ENCODE measurements around the gene CDH4.
"Not testable (repeated sequence)": the region's sequence is repeated elsewhere in the genome, so short reads cannot be mapped to it uniquely, and the experiment has no call there.

Gene CDH4

DNA sequence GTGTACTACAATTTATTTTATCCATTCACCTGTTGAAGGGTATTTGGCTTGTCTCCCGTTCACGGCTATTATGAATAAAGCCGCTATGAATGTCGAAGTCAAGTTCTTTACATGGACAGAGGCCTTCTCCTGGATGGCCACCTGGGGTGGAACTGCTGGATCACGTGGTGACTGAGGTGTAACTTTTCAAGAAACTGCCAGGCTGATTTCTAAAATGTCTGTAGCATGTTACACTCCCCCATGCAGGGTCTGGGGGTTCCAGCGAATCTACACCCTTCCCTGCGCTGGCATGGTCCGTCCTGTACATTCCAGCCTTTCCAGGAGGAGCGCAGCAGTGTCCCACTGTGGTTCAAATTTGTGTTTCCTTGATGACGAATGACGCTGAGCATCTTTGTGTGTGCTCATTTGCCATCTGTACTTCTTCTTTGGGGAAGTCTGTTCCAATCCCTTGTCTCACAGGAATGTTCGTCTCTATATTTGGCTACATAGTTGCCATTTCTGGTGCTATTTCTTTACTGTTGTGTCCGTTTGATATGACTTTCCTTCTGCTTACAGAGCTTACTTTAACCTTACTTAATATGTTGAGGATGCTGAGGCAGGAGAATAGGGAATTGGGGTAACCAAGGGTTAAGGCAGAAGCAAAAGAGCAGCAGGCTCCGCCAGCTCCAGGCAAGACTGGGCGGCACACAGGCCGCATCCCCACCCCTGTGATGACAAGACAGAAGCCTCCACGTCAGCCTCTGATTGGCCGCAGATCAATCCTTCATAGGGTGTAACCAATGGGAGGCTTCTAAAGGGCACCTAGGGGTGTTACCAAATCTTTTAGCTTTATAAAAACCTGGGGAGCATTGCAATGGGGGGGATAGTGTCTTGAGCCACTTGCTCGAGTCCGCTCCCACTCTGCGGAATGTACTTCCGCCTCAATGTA, 707.0 kb downstream of the CDH4 start:
- DNase-seq = peak in 1 of 2 experiments; percentile 9

DNA sequence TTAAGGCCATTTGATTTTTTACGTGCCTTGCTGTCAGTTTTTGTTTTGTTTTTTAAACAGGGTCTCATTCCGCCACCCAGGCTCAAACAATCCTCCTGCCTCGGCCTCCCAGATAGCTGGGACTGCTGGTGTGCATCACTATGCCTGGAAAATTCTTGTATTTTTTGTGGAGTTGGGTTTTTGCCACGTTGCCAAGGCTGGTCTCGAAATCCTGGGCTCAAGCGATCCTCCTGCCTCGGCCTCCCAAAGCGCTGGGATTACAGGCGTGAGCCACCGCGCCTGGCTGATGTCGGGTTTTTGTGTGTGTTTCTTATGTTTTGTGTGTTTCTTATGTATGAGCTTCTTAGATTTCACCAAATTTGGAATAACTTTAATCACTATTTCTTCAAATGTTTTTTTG, 708.8 kb downstream of the CDH4 start:
- DNase-seq = no peak

DNA sequence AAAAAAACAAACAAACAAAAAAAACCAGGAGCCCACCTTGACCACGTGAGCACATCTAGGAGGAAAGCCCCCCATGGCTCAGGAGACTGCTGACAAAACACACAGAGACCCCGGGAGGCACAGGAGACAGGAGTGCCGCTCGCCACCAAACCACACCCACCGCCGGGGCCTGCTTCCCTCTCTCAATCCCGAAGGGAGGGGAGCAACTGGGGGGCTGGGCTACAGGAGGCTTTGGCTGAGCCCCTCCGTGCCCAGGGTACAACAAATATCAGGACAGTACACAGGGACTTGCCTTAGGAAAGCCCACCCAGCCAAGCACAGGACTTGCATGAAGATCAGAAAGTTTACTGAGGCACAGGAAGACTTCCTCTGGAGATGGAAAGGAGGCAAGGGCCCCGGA, 711.1 kb downstream of the CDH4 start:
- DNase-seq = no peak

DNA sequence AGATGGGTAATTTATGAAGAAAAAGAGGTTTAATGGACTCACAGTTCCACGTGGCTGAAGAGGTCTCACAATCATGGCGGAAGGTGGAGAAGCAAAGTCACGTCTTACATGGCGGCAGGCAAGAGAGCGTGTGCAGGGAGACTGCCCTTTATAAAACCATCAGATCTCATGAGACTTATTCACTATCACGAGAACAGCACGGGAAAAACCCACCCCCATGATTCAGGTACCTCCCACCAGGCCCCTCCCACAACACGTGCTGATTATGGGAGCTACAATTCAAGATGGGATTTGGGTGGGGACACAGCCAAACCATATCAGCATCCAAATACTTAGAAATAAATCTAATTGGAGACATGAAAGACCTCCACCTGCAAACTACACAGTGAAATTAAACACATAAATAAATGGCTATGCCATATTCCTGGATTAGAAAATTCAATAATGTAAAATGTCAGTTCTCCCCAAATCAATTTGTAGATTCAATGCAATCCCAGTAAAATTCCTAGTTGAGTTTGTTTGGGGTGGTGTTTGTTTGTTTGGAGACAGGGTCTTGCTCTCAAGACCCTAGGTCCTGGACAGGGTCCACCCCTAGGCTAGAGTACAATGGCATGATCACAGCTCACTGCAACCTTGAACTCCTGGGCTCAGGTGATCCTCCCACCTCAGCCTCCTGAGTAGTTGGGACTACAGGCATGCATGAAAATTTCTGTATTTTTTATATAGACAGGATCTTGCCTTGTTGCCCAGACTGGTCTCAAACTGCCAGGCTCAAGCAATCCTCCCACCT, 712.0 kb downstream of the CDH4 start:
- DNase-seq = no peak

DNA sequence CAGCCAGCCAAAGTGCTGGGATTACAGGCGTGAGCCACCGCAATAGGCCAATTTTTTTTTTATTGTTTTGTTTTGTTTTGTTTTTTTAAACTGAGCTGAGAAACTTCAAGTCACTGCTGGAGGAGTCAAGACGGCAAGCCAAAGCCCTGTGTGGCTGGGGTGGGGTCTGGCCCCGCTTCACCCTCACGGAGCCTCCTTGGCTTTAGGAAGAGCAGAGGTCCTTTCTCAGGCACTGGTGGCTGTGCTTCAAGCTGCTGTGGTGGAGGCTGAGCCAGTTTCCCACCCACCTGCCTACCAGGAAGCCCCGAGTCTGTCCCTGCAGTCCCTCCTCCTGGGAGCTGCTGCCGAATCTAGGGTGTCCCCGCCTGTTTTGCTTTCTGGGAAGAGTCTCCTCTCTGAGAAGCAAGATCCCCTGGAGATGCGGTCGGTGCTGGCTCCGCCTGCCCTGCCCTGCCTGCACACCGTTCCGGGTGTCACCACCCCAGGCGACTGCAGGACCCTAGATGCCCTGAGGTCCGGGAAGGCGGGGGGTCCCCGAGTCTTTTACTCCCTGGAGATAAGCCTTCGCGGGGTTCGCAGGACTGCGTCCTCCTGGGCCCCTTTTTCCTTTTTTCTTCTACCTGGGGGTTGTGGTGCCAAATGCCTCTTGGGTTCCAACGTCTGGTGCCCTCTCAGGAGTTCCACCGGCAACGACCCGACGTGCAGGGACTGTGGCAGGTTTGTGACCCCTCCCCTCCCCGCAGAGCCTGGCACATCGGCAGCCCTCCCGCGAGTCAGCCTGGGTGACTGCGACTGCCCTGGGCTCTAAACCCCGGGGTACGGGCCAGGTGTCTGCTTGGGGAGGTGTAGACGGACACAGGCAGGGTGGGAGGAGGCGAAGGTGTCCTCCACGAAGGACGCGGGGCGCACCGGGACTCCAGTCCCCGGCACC, 712.9 kb downstream of the CDH4 start:
- DNase-seq = no peak

DNA sequence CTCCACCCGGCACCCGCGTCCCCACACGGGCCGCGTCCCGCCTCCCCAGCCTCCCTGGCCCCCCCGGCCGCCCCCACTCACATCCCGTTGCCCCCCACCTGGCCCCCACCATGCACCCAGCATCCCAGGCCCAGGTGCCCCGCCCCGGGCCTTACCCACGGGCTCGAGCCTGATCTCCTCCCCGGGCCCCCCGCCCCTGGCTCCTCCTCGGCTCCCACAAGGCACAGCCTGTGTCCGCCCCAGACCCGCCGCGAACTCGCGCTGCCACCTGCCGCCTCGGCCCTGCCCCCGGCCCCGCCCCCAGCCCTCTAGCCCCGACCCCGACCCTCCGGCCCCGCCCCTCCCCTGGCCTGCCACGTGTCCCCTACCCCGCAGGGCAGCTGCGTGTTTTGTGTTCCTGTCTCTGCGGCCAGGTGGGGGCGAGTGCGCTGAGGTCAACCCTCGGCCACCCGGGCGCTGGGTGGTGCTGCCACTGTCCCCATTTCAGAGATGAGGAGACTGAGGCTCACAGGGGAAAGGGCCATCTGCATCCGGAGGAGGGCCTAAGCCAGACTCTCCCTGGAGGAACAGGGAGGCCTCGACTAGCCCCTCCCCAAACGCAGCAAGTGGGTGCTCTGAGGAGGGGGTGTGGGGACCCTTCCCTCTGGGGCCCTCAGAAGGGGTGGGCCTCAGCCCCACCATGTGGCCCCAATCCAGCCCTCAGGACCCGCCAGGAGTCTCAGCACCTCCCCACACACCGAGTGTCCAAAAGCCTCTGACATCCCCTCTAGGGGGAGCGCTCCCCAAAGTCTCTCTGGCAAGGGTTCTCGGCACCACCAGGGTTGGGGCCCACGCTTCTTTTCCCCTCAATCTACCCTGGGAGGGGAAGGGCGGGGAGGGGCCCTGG, 713.8 kb downstream of the CDH4 start:
- peak in 1 of 2 experiments; percentile 11 for DNase-seq

DNA sequence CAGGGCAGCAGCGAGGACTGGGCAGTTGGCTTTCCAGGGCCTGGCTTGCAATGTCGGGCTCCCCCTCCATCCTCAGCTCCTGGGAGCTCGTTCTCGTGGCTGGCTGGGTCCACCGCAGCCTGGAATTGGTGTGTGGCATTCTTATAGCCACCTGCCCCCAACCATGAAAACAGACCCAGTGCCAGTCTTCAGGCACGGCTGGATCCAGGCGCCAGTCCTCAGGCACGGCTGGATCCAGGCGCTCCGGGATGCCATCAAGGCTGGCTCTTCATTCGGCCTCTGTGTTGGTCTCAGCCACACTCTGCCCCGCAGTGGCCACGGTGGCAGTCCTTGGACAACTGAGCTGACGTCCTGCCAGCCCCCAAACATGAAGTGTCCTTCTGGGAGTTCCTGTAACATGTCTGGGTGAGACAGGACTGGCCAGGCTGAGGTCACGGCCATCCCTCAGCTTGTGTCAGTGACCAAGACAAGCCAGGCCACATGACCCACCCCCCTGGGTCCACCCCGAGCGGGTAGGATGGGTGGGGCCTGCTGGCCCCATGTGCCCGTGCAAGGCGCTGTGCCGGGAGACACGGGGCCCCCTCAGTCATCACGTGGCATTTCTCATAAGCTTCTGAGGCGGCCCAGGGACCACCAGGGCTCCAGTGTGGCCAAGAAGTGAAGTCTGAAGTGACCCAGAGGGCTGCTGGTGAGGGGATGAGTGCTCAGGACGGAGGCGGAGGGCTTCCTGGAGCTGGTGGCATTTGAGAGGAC, 714.6 kb downstream of the CDH4 start:
- DNase-seq = no peak

DNA sequence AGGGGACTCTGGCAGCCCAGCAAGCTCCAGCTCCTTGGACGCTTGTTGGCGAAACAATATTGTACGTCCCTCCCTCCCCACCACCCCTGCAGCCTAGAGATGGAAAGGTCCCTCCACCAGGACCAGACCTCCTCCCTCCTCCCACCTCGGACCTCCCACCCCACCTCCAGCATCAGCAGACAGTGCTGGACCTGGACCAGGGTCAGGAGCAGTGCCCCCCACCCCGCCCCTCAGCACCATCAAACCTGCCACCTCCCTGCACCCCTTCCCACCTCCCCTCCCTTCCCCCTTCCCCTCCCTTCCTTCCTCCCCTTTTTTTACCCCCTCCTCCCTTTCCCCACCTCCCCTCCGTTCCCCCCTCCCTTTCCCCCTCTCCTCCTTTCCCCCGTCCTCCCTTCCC, 715.2 kb downstream of the CDH4 start:
- DNase-seq = no peak

DNA sequence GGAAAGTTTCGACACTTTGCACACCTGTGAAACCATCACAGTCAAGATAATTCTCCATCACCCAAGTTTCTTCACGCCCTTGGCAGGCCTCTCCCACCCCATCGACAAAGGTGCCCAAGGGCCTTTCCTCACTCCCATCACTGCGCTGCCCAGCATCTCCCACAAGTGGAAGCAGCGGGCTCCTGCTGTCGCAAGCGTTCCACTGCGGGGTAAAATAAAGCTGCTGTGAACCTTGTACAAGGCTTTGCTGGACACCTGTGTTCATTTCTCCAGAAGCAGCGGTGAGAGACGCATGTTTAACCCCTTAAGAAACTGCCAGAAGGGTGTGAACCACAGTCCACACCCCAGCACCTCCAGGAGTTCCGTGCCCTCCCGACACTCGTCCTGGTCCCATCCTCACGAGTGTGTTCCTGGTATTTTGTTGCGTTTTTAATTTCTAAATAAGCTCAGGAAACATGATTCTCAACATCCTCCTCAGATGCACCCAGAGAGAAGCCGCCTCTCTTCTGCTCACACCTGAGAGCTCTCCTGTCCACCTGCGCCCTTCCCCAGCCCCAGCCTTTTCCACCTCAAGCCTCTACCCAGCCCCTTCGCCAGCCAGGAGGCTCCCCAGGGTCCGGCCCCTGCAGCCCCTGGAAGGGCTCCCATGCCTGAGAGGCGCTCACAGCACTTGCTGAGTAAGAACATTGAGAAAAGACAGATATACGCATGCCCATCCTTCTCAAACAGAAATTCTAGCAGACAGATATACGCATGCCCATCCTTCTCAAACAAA, 716.2 kb downstream of the CDH4 start:
- no peak for DNase-seq

DNA sequence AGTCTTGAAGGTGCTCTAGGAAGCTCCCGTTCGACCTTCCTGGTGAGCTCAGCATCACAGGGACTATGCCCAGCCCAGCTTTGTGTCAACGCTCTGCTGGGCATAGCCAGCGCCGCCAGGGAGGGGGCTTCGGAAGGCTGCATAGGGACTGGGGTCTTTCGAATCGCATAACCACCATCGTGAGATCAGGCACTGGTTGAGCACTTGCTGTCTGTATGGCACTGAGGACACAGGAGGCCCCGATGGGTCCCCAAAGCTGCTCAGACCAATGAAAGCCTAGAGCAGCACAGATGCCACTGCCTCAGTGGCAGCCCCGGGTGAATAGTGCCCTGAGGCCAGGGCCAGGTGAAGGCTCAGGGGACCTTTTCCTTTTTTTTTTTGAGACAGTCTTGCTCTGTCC, 716.9 kb downstream of the CDH4 start:
- DNase-seq = no peak

DNA sequence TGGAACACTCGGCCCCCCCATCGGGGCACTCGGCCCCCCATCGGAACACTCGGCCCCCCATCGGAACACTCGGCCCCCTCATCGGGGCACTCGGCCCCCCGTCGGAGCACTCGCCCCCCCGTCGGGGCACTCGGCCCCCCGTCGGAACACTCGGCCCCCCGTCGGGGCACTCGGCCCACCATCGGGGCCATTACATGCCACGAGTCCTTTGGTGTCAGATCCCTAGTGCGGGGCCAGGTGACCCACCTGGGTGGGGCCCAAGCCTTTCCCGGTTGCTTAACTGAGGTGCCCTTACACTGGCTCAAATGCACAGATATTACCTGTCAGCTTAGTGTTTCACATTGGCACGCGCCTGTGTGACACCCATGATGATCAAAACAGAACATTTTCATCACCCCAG, 717.7 kb downstream of the CDH4 start:
- DNase-seq = no peak

DNA sequence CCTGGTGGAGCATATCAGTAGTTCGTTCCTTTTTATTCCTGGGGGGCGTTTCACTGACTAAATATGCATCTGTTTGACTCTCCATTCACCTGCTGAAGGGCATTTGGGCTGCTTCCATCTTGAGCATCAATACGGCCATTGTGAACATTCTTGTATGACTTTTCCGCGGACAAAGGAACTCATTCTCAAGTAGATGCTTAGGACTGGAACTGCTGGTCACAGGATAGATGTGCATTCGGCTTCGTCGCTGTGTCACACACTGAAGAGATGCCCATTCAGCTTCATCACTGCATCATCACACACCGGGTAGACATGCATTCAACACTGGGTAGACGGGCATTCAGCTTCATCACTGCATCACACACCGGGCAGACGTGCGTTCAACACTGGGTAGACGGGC, 718.3 kb downstream of the CDH4 start:
- no peak for DNase-seq

DNA sequence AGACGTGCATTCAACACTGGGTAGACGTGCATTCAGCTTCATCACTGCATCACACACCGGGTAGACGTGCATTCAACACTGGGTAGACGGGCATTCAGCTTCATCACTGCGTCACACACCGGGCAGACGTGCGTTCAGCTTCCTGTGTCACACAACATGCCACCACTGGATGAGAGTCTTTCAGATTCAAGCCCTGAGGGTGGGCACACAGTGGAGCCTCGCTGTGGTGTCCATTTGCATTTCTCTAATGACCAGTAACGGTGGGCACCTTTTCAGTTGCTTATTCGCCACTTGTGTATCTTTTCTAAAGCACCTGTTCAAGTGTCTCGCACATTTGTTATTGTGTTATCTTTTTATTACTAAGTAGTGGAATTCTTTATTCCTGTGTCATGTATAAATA, 719.5 kb downstream of the CDH4 start:
- not testable (repeated sequence) for DNase-seq

DNA sequence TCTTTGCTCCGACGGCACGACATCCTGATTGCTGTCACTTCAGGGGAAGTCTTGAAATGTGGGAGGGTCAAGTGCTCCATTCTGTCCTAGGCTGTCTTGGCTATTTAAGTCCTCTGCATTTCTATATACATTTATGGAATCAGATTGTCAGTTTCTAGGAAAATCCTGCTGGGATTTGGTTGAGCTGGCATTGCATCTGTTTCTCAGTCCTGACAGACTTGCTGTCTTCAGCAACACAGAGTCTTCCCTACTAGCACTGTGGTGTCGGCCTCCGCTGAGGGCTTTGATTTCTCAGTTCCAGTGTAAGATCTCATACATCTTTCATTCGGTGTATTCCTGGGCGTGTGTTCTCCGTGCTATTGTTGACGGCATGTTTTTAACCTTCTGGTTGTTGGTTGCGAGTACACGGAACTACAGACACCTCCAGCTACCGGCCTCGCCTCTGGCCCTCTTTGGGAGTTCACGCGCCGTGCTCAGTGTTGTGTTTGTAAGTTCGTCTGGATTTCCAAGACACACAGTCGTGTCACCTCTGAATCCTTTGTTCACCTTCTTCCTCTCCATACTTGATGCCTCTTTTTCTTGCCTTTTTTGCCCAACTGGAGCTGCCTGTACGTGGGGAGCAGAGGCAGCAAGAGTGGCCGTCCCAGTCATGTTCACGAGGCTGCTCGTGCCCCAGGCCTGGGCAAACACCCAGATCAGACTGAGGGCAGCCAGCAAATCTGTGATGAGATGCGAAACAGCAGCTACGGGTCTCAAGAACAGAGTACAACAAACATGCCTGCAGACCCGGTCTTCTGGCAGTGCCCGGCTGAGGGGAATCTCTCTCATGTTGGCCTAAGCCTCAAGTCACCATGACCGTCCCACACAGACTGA, 720.8 kb downstream of the CDH4 start:
- DNase-seq = no peak

DNA sequence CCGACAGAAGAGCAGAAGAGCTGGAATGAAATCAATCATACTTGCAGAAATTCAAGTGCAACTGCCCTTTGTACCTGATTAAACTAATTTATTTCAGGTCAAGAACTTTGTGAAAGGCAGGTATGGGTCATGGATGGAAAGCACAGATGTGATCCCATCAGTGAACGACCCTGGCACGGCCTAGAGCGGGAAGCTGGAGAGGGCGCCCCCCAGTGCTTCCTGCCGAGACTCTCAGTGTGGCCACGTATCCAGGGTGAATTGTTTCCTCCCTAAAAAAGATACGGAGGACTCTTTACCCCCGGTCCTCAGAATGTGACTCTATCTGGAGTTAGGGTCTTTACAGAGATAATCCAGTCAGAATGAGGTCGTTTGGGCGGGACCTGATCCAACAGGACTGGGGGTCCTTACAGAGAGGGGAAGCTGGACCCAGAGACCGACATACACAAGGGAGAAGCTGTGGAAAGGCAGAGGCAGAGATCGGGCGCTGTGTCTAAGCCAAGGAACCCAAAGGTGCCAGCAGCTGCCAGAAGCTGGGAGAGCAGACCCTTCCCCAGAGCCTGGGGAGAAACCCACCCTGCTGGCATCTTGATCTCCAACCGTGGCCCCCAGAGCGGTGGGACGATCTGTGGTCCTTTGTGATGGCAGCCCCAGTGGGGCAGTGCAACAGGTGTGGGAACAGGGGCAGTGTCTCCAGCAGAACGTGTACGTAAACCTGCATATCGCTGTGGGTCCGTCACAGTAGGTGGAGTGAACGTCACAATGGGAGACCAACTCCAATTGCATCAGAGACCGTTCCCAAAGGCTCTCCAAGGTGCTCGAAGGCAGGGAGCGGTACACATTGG, 721.7 kb downstream of the CDH4 start:
- DNase-seq = no peak

DNA sequence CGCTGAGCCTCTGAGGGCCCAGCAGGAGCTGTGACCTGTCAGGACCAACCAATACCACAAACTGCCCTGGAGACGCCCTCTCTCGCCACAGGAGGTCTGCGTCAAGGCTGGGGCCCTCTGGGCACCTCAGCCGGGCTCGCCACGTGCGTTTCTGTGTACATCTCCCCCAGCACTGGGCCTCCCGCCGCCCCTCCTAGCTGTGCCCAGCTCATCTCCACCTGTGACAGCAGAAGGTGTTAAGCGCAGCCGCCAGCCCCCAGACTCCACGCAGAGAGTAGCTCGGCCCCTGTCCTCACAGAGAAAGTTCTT, 722.2 kb downstream of the CDH4 start:
- DNase-seq = no peak

DNA sequence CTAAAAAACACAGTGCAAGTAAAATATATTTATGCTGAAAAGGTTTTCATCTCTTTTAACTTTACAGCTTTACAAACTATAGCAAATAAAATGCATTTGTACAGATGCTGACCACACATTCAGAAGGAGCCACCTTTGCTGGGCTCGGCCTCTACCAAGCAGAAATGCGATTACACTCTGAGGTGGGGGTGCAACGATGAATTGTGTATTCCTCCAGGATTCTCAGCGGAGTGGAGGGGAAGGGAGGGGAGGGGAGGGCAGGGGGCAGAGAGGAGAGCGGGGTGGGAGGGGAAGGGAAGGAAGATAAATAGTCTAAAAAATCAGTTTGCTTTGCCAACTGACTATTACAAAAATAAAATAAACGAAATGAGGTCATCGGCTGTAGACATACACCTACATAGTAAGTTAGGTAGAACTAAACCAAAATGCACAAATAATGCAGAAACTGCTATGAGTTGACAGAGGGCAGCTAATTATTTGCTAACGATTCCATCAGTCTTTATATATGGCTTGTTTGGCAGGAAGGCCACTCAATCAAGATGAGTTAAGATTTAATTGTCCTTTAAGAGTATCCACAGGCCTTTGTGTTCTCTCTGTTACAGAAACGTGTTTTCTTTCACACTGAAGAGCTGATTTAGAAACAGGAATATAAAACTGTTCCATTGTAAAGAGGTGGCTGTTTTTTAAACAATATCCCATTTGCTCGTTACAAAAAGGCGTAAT, 723.5 kb downstream of the CDH4 start:
- no peak for DNase-seq

DNA sequence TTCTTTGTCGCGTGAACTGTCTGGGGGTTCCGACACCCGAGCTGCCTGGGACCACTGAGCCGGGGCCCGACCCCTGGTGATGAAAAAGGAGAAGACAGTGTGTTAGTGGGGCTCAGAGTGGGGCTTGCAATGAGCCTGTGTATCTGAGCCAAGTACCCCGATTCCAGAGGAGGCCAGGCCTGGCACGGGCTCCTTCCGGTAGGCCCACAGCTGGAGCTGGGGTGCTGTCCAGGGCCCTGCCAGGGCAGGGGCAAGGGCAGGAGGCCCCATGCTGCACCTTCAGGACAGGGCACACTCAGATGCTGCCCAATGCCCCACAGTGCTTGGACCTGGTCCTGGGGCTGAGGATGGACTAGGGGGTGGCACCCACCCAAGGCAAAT, 724.2 kb downstream of the CDH4 start:
- DNase-seq = no peak

Measured in SHP77 (cell line).